Measurements from ENCODE around the gene CCL4L2. TPM values are rescaled to one million over a fixed set of nuclear protein-coding genes. Genes with fewer than 3 reads are reported as not detected.
"Not testable (repeated sequence)": the region's sequence is repeated elsewhere in the genome, so short reads cannot be mapped to it uniquely, and the experiment has no call there.

CCL4L2 gene
- total and polyA plus RNA-seq, 12 donors = 0.12 to 17.1 (median 0.85) TPM; not detected in 7

- Histone ChIP-seq H3K4me1 (peaks cover 0 to 15% (median 0%) of the 10 kb centered on the region in 9 donors), H3K27ac (no peak overlapping the region), H3K27me3 (peaks cover 0 to 39% (median 0%) of the 10 kb centered on the region in 7 donors), H3K36me3 (no peaks in the 10 kb centered on the region), H3K9me3 (no peaks in the 10 kb centered on the region), H3K4me3 (no peak overlapping the region)
- intact Hi-C loops (cut with DNase I) = no loop called here
- ATAC-seq = no peak
- DNase-seq = no peak
- no peak for TF ChIP-seq CTCF (IDR thresholded peaks at IDR 0.05)
Measured at GRCh38 chr17:36209575-36209974, 1.3 kb upstream of the CCL4L2 start.

GRCh38 chr17:36211484-36212271 is 815 bp downstream of the CCL4L2 start:
- ATAC-seq = peak in 4 of 8 donors; percentile 19 to 37 (median 28)
- H3K9me3 ChIP-seq; H3K36me3 ChIP-seq; DNase-seq; intact Hi-C loops (cut with DNase I): not testable (repeated sequence)
- WGBS, 2 donors = 28 to 50% methylated on average over 6 to 9 of the region's 10 CpGs
- Histone ChIP-seq H3K27me3 (peaks cover 0 to 52% (median 0%) of the 10 kb centered on the region in 7 donors), H3K27ac (peak overlapping the region in 1 of 10 donors; percentile 60), H3K4me1 (peaks cover 0 to 15% (median 0%) of the 10 kb centered on the region in 9 donors), H3K4me3 (peak overlapping the region in 1 of 10 donors; percentile 12)

- H3K27me3 ChIP-seq = peaks cover 0 to 57% (median 0%) of the 10 kb centered on the region in 7 donors
- H3K36me3 ChIP-seq = no peaks in the 10 kb centered on the region
- H3K4me3 ChIP-seq = peak overlapping the region in 1 of 10 donors; percentile 12
- 54 to 73% methylated on average over 3 to 4 of the region's 4 CpGs for WGBS, 2 donors
- DNase-seq (no peak), ATAC-seq (peak in 1 of 8 donors; percentile 6)
- H3K4me1 ChIP-seq = peaks cover 0 to 15% (median 0%) of the 10 kb centered on the region in 9 donors
- no peak for TF ChIP-seq CTCF (IDR thresholded peaks at IDR 0.05)
- H3K27ac ChIP-seq = peak overlapping the region in 1 of 10 donors; percentile 60
- no peaks in the 10 kb centered on the region for H3K9me3 ChIP-seq
- intact Hi-C loops (cut with DNase I) = no loop called here
Measured at GRCh38 chr17:36212272-36212605, 1.4 kb downstream of the CCL4L2 start.

DNA sequence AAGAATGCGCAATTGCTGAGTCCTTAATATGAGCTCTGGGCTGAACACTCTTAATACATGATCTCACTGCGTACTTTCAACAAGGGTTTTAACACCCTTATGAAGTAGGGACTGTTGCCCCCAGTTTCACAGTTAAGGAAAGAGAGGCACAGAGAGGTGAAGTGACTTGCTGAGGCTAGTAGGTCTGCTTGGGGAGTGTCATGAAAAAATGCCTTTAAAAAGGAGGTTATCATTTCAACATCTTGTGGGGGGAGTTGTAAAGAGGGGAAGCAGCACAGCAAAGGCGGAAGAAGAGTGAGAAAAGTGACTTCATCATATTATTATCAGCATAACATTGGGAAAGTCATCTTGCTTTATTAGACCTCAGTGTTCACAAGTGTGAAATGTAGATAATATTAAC is 2.1 kb downstream of the CCL4L2 start:
- Histone ChIP-seq H3K27me3 (peaks cover 0 to 60% (median 0%) of the 10 kb centered on the region in 7 donors), H3K4me1 (peaks cover 0 to 15% (median 0%) of the 10 kb centered on the region in 9 donors), H3K4me3 (no peak overlapping the region), H3K9me3 (peaks cover 0 to 2% (median 0%) of the 10 kb centered on the region in 11 donors), H3K27ac (no peak overlapping the region), H3K36me3 (no peaks in the 10 kb centered on the region)
- WGBS, 2 donors = 88 to 91% methylated on average over 3 of the region's 3 CpGs
- DNase-seq (no peak), ATAC-seq (no peak)
- no peak for TF ChIP-seq CTCF (IDR thresholded peaks at IDR 0.05)
- intact Hi-C loops (cut with DNase I) = no loop called here

- Histone ChIP-seq H3K9me3 (peaks cover 0 to 9% (median 0%) of the 10 kb centered on the region in 11 donors), H3K4me1 (peaks cover 0 to 15% (median 0%) of the 10 kb centered on the region in 9 donors), H3K36me3 (no peaks in the 10 kb centered on the region), H3K4me3 (no peak overlapping the region), H3K27ac (no peak overlapping the region), H3K27me3 (peaks cover 0 to 64% (median 0%) of the 10 kb centered on the region in 7 donors)
- no peak for TF ChIP-seq CTCF (IDR thresholded peaks at IDR 0.05)
- DNase-seq (no peak), ATAC-seq (no peak)
- 80 to 83% methylated on average over 3 of the region's 3 CpGs for WGBS, 2 donors
- intact Hi-C loops (cut with DNase I) = no loop called here
Measured at GRCh38 chr17:36213695-36214094, 2.8 kb downstream of the CCL4L2 start.

All from heart right ventricle (tissue), 16 donors.